Measurements from ENCODE around the gene RABAC1. TPM values are rescaled to one million over a fixed set of nuclear protein-coding genes. Genes with fewer than 3 reads are reported as not detected.
A peak's percentile ranks its signal among the peaks of the same experiment; 100 is the strongest.
"Not testable (repeated sequence)": the region's sequence is repeated elsewhere in the genome, so short reads cannot be mapped to it uniquely, and the experiment has no call there.

Gene RABAC1
- total RNA-seq, 1 experiment from 2014 or later = 137 TPM

GRCh38 chr19:41958367-41959055, 610 bp downstream of the RABAC1 start:
- DNase-seq (ENCODE audit: low read depth, low spot score) = peak; percentile 73

GRCh38 chr19:41957838-41958366, 1.2 kb downstream of the RABAC1 start:
- in situ Hi-C loops (cut with HindIII; ENCODE audit: low pct_unique_long_range_greater_than_20kb, low sequenced_read_pairs) = no loop called here
- DNase-seq (ENCODE audit: low read depth, low spot score) = peak; percentile 83

More at GRCh38 chr19:41958367-41959055, 610 bp downstream of the RABAC1 start:
- in situ Hi-C loops (cut with HindIII; ENCODE audit: low pct_unique_long_range_greater_than_20kb, low sequenced_read_pairs) = no loop called here

- no peak for DNase-seq (ENCODE audit: low read depth, low spot score)
- in situ Hi-C loops (cut with HindIII; ENCODE audit: low pct_unique_long_range_greater_than_20kb, low sequenced_read_pairs) = no loop called here
These were observed 1.8 kb downstream of the RABAC1 start for GRCh38 chr19:41957161-41957837.

- DNase-seq (ENCODE audit: low read depth, low spot score) = no peak
- in situ Hi-C loops (cut with HindIII; ENCODE audit: low pct_unique_long_range_greater_than_20kb, low sequenced_read_pairs) = no loop called here
These were observed 2.5 kb downstream of the RABAC1 start for GRCh38 chr19:41956621-41957020.

- in situ Hi-C loops (cut with HindIII; ENCODE audit: low pct_unique_long_range_greater_than_20kb, low sequenced_read_pairs) = no loop called here
- DNase-seq (ENCODE audit: low read depth, low spot score) = no peak
These were observed 3.6 kb downstream of the RABAC1 start for GRCh38 chr19:41955521-41955920.

- DNase-seq (ENCODE audit: low read depth, low spot score) = peak; percentile 78
- in situ Hi-C loops (cut with HindIII; ENCODE audit: low pct_unique_long_range_greater_than_20kb, low sequenced_read_pairs) = no loop called here
These were observed 7.4 kb downstream of the RABAC1 start for GRCh38 chr19:41951686-41952172.

GRCh38 chr19:41947091-41947490, 12.0 kb downstream of the RABAC1 start:
- in situ Hi-C loops (cut with HindIII; ENCODE audit: low pct_unique_long_range_greater_than_20kb, low sequenced_read_pairs) = no loop called here
- no peak for DNase-seq (ENCODE audit: low read depth, low spot score)

- in situ Hi-C loops (cut with HindIII; ENCODE audit: low pct_unique_long_range_greater_than_20kb, low sequenced_read_pairs) = no loop called here
- no peak for DNase-seq (ENCODE audit: low read depth, low spot score)
These were observed 13.9 kb downstream of the RABAC1 start for GRCh38 chr19:41945135-41945766.

GRCh38 chr19:41944336-41944735, 14.8 kb downstream of the RABAC1 start:
- no peak for DNase-seq (ENCODE audit: low read depth, low spot score)
- in situ Hi-C loops (cut with HindIII; ENCODE audit: low pct_unique_long_range_greater_than_20kb, low sequenced_read_pairs) = no loop called here

GRCh38 chr19:41941410-41942202, 17.5 kb downstream of the RABAC1 start:
- in situ Hi-C loops (cut with HindIII; ENCODE audit: low pct_unique_long_range_greater_than_20kb, low sequenced_read_pairs) = no loop called here

GRCh38 chr19:41940731-41941409, 18.3 kb downstream of the RABAC1 start:
- in situ Hi-C loops (cut with HindIII; ENCODE audit: low pct_unique_long_range_greater_than_20kb, low sequenced_read_pairs) = no loop called here
- no peak for DNase-seq (ENCODE audit: low read depth, low spot score)

More at GRCh38 chr19:41941410-41942202, 17.5 kb downstream of the RABAC1 start:
- no peak for DNase-seq (ENCODE audit: low read depth, low spot score)

- in situ Hi-C loops (cut with HindIII; ENCODE audit: low pct_unique_long_range_greater_than_20kb, low sequenced_read_pairs) = no loop called here
- DNase-seq (ENCODE audit: low read depth, low spot score) = peak; percentile 19
These were observed 19.0 kb downstream of the RABAC1 start for GRCh38 chr19:41939861-41940730.

GRCh38 chr19:41939209-41939608, 19.9 kb downstream of the RABAC1 start:
- DNase-seq (ENCODE audit: low read depth, low spot score); in situ Hi-C loops (cut with HindIII; ENCODE audit: low pct_unique_long_range_greater_than_20kb, low sequenced_read_pairs): not testable (repeated sequence)

GRCh38 chr19:41937525-41938468, 21.3 kb downstream of the RABAC1 start:
- in situ Hi-C loops (cut with HindIII; ENCODE audit: low pct_unique_long_range_greater_than_20kb, low sequenced_read_pairs) = no loop called here
- no peak for DNase-seq (ENCODE audit: low read depth, low spot score)

- no peak for DNase-seq (ENCODE audit: low read depth, low spot score)
- in situ Hi-C loops (cut with HindIII; ENCODE audit: low pct_unique_long_range_greater_than_20kb, low sequenced_read_pairs) = no loop called here
These were observed 22.2 kb downstream of the RABAC1 start for GRCh38 chr19:41936961-41937360.

All from SK-MEL-5 (cell line).